Measurements from ENCODE around the gene SLC6A18.
"Not testable (repeated sequence)": the region's sequence is repeated elsewhere in the genome, so short reads cannot be mapped to it uniquely, and the experiment has no call there.

SLC6A18 gene

GRCh38 chr5:1254196-1254595 lies 29.0 kb downstream of the SLC6A18 start:
- DNase-seq (ENCODE audit: low read depth) = no peak

GRCh38 chr5:1255081-1255561 lies 29.9 kb downstream of the SLC6A18 start:
- DNase-seq (ENCODE audit: low read depth) = no peak

- no peak for DNase-seq (ENCODE audit: low read depth)
Observed at GRCh38 chr5:1256776-1257175, 31.6 kb downstream of the SLC6A18 start.

GRCh38 chr5:1257363-1257762 lies 32.2 kb downstream of the SLC6A18 start:
- DNase-seq (ENCODE audit: low read depth) = no peak

GRCh38 chr5:1257841-1258240 lies 32.7 kb downstream of the SLC6A18 start:
- no peak for DNase-seq (ENCODE audit: low read depth)

GRCh38 chr5:1259806-1260480 lies 34.8 kb downstream of the SLC6A18 start:
- DNase-seq (ENCODE audit: low read depth) = no peak

- DNase-seq (ENCODE audit: low read depth) = no peak
Observed at GRCh38 chr5:1261643-1262042, 36.5 kb downstream of the SLC6A18 start.

GRCh38 chr5:1262381-1262780 lies 37.2 kb downstream of the SLC6A18 start:
- no peak for DNase-seq (ENCODE audit: low read depth)

- DNase-seq (ENCODE audit: low read depth) = no peak
Observed at GRCh38 chr5:1264211-1264610, 39.0 kb downstream of the SLC6A18 start.

GRCh38 chr5:1265026-1265425 lies 39.8 kb downstream of the SLC6A18 start:
- DNase-seq (ENCODE audit: low read depth) = no peak

- DNase-seq (ENCODE audit: low read depth) = no peak
Observed at GRCh38 chr5:1265461-1266455, 40.6 kb downstream of the SLC6A18 start.

GRCh38 chr5:1266791-1267190 lies 41.6 kb downstream of the SLC6A18 start:
- no peak for DNase-seq (ENCODE audit: low read depth)

- not testable (repeated sequence) for DNase-seq (ENCODE audit: low read depth)
Observed at GRCh38 chr5:1267464-1267863, 42.3 kb downstream of the SLC6A18 start.

GRCh38 chr5:1268056-1268455 lies 42.9 kb downstream of the SLC6A18 start:
- DNase-seq (ENCODE audit: low read depth) = no peak

GRCh38 chr5:1268666-1269065 lies 43.5 kb downstream of the SLC6A18 start:
- no peak for DNase-seq (ENCODE audit: low read depth)

- no peak for DNase-seq (ENCODE audit: low read depth)
Observed at GRCh38 chr5:1270426-1270825, 45.2 kb downstream of the SLC6A18 start.

GRCh38 chr5:1270933-1271914 lies 46.0 kb downstream of the SLC6A18 start:
- DNase-seq (ENCODE audit: low read depth) = no peak

GRCh38 chr5:1272201-1272600 lies 47.0 kb downstream of the SLC6A18 start:
- DNase-seq (ENCODE audit: low read depth) = no peak

GRCh38 chr5:1273745-1274144 lies 48.6 kb downstream of the SLC6A18 start:
- DNase-seq (ENCODE audit: low read depth) = no peak

GRCh38 chr5:1274471-1274870 lies 49.3 kb downstream of the SLC6A18 start:
- no peak for DNase-seq (ENCODE audit: low read depth)
